ENCODE data around the gene GPHN. TPM values are rescaled to one million over a fixed set of nuclear protein-coding genes. Genes with fewer than 3 reads are reported as not detected.

Gene GPHN
- polyA plus RNA-seq, 1 donor (not counting 4 experiments of a cell fraction or from before 2014, with no cell fraction given), result 17.6 TPM

- dilution Hi-C loops (cut with MboI; ENCODE audit: extremely low pct_ligation_motif_present, low sequenced_read_pairs), result no loop called here
- no peak for FAIRE-seq
- Histone ChIP-seq H3K9me1 (ENCODE audit: control insufficient read depth, extremely low read depth, insufficient read depth, low read length) (no peaks in the 10 kb centered on the region), H3K27ac (ENCODE audit: control insufficient read depth, insufficient read depth, low read length) (no peak overlapping the region), H2AFZ (ENCODE audit: control insufficient read depth, low read length) (no peak overlapping the region), H3K36me3 (ENCODE audit: control insufficient read depth in 2 of 2, extremely low read depth in 1 of 2, insufficient read depth in 2 of 2, low read length in 2 of 2) (no peaks in the 10 kb centered on the region), H3K9me3 (ENCODE audit: control insufficient read depth, low read depth, low read length) (no peaks in the 10 kb centered on the region), H3K4me2 (ENCODE audit: control insufficient read depth, extremely low read depth, insufficient read depth, low read depth, low read length) (no peak overlapping the region), H3K9ac (ENCODE audit: control insufficient read depth, extremely low read depth, insufficient read depth, low read length) (no peak overlapping the region), H3K4me3 (ENCODE audit: control insufficient read depth in 2 of 3, extremely low read depth in 1 of 3, insufficient read depth in 2 of 3, low read depth in 1 of 3, low read length in 3 of 3) (no peak overlapping the region), H4K20me1 (ENCODE audit: control insufficient read depth, extremely low read depth, insufficient read depth, low read length) (no peaks in the 10 kb centered on the region), H3K79me2 (ENCODE audit: control insufficient read depth, insufficient read depth, low read length) (peaks cover 33% of the 10 kb centered on the region), H3K27me3 (ENCODE audit: control insufficient read depth, extremely low read depth, insufficient read depth, low read length) (no peaks in the 10 kb centered on the region), H3K4me1 (ENCODE audit: control insufficient read depth, extremely low read depth, insufficient read depth, low read length) (no peaks in the 10 kb centered on the region)
- no peak for DNase-seq (ENCODE audit: low read depth, low spot score)
- no peak for TF ChIP-seq EZH2 (IDR thresholded peaks at IDR 0.05; ENCODE audit: low read length)
- TF ChIP-seq CTCF (optimal IDR thresholded peaks at IDR 0.05 in 1 of 3, IDR thresholded peaks at IDR 0.05 in 1 of 3, conservative IDR thresholded peaks at IDR 0.05 in 1 of 3; ENCODE audit: extremely low read depth in 1 of 3, insufficient read depth in 2 of 3, low read length in 3 of 3), result no peak
Measured at GRCh38 chr14:66540038-66540437, 32.1 kb downstream of the GPHN start.

- TF ChIP-seq CTCF (optimal IDR thresholded peaks at IDR 0.05 in 1 of 3, IDR thresholded peaks at IDR 0.05 in 1 of 3, conservative IDR thresholded peaks at IDR 0.05 in 1 of 3; ENCODE audit: extremely low read depth in 1 of 3, insufficient read depth in 2 of 3, low read length in 3 of 3) (no peak), EZH2 (IDR thresholded peaks at IDR 0.05; ENCODE audit: low read length) (no peak)
- no peak for DNase-seq (ENCODE audit: low read depth, low spot score)
- Histone ChIP-seq H3K9me3 (ENCODE audit: control insufficient read depth, low read depth, low read length) (no peaks in the 10 kb centered on the region), H3K4me2 (ENCODE audit: control insufficient read depth, extremely low read depth, insufficient read depth, low read depth, low read length) (no peak overlapping the region), H3K36me3 (ENCODE audit: control insufficient read depth in 2 of 2, extremely low read depth in 1 of 2, insufficient read depth in 2 of 2, low read length in 2 of 2) (no peaks in the 10 kb centered on the region), H3K4me1 (ENCODE audit: control insufficient read depth, extremely low read depth, insufficient read depth, low read length) (no peaks in the 10 kb centered on the region), H3K9me1 (ENCODE audit: control insufficient read depth, extremely low read depth, insufficient read depth, low read length) (no peaks in the 10 kb centered on the region), H3K79me2 (ENCODE audit: control insufficient read depth, insufficient read depth, low read length) (peaks cover 26% of the 10 kb centered on the region), H2AFZ (ENCODE audit: control insufficient read depth, low read length) (no peak overlapping the region), H3K4me3 (ENCODE audit: control insufficient read depth in 2 of 3, extremely low read depth in 1 of 3, insufficient read depth in 2 of 3, low read depth in 1 of 3, low read length in 3 of 3) (no peak overlapping the region), H3K27me3 (ENCODE audit: control insufficient read depth, extremely low read depth, insufficient read depth, low read length) (no peaks in the 10 kb centered on the region), H3K9ac (ENCODE audit: control insufficient read depth, extremely low read depth, insufficient read depth, low read length) (no peak overlapping the region), H3K27ac (ENCODE audit: control insufficient read depth, insufficient read depth, low read length) (no peak overlapping the region), H4K20me1 (ENCODE audit: control insufficient read depth, extremely low read depth, insufficient read depth, low read length) (no peaks in the 10 kb centered on the region)
- dilution Hi-C loops (cut with MboI; ENCODE audit: extremely low pct_ligation_motif_present, low sequenced_read_pairs), result no loop called here
- no peak for FAIRE-seq
Measured at GRCh38 chr14:66541627-66542026, 33.7 kb downstream of the GPHN start.
